ENCODE results near the gene P3H3.
A peak's percentile ranks its signal among the peaks of the same experiment; 100 is the strongest.
"Not testable (repeated sequence)": the region's sequence is repeated elsewhere in the genome, so short reads cannot be mapped to it uniquely, and the experiment has no call there.

Gene P3H3

GRCh38 chr12:6867413-6868210 is 39.4 kb downstream of the P3H3 start, which contains the start of gene TPI1:
TSS of gene TPI1 (plus strand) at chr12:6867531. CDS start at chr12:6867567, 36 bp downstream.
- peak; percentile 94 for DNase-seq (ENCODE audit: low spot score)

GRCh38 chr12:6868211-6869048 is 40.2 kb downstream of the P3H3 start:
- DNase-seq (ENCODE audit: low spot score) = peak; percentile 60

DNA sequence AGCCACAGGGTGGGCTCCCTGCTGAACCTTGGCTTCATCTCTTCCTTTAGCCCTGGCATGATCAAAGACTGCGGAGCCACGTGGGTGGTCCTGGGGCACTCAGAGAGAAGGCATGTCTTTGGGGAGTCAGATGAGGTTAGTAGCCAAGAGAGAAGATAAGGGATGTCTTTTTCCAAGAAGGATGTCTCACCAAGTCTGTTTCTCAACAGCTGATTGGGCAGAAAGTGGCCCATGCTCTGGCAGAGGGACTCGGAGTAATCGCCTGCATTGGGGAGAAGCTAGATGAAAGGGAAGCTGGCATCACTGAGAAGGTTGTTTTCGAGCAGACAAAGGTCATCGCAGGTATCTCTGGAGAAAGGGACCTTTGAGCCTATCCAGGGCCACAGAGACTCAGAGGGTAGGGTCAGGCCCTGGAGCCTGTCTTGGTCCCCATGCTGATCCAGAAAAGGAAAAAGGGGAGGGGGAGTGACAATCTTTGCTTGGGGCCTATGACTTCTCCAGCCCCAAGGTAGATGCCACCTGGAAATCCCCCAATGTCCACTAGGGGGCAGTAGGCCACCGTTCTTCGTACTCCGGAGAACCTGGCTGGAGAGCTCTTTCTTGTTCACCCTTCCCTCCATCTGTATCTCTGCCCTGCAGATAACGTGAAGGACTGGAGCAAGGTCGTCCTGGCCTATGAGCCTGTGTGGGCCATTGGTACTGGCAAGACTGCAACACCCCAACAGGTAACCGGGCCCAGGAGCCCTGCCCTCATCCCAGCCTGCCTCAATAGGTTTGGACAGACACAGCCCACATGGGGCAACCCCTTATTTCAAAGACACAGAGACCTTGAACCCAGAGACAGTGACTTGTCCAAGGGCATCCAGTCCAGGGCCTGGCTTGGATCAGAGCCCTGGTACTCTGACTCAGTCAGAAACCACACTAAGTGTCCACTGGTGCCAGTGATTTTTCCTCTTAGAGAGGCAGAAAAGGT is 41.1 kb downstream of the P3H3 start:
- DNase-seq (ENCODE audit: low spot score) = peak; percentile 92

- DNase-seq (ENCODE audit: low spot score) = not testable (repeated sequence)
Observed at GRCh38 chr12:6870304-6870703, 42.1 kb downstream of the P3H3 start.

DNA sequence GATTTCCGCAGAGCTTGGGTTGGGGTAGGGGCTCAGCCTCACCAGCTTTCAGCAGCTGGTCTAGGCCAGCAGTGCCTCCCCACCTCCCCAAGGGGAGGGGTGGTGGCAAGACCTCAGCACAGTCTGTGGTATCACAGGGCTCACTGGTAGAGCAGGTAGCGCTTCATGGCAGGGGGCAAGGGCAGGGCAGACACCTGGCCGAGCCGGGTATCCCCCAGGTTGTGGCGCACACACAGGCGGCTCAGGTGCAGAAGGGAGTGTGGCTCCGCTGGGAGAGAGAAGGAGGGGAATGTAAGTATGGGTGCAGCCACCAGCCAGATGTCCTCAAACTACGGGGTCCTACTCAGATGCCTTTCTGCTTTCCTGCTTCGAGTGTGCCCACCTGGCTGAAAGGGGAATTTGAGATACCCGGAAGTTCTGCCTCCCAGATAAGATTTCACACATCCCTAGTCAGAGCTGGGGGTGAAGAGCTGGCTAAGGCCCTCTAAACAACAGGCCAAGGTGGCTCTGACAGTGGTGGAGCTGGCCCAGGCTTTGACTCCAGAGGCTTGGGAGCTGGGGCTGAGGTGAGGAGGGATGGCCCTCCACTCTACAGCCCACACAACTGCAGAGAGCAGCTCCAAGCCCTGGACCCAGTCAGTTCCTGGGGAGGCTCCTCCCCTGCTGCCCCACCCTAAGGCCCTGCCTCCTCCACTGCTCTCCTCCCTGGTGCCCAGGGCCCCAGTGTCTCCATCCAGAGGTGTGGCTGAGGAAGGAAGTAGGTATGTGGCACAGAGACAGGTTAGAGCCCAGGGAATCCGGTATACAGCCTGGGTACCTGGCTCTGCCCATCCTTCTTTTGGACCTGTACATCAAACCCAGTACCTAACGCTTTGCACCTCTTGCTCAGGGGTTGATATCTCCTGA is 43.1 kb downstream of the P3H3 start:
- peak; percentile 60 for DNase-seq (ENCODE audit: low spot score)

DNA sequence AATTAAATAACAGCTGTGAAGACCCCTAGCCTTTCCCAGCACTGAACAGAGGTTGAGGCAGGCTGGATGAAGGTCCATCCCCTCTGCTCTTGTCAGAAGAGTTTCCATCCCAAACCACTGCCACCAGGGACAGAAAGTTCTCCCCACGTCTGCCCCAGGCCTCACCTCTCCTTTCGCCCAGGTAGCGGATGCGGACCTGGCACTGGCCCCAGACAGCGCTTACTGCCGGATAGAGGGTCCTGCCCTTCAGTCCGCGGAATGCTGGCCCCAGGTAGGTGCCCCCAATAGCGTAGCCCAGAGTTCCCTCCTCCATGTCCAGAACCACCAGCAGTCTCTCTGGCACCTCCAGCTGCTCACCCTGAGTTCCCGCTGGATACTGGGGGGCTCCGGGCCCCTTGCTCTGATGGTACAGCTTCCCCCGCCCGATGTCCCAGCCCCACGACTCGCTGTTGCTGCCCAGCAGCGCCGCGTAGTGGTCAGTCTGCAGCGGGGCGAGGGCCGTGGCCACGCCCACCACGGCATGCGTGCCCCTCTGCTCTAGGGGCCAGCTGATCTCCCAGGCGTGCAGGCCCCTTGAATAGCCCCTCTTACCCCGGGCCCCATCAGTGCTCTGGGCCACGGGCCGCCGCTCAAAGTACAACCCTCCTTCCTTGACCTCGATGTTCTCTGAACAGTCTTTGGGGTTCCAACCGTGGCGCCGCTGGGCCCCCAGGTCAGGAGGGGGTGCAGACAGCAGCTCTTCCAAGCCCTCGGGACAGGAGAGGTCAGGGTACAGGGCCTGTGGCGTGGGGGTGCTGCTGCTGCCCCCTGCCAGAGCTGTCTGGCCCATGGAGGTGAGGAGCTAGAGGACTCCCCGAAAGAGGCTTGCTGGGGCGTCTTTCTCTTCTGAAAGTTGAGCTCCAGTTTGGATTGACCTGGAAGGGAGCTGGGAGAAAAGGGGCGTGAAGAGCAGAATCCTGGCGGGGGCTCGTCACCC is 44.2 kb downstream of the P3H3 start:
- peak; percentile 98 for DNase-seq (ENCODE audit: low spot score)

DNA sequence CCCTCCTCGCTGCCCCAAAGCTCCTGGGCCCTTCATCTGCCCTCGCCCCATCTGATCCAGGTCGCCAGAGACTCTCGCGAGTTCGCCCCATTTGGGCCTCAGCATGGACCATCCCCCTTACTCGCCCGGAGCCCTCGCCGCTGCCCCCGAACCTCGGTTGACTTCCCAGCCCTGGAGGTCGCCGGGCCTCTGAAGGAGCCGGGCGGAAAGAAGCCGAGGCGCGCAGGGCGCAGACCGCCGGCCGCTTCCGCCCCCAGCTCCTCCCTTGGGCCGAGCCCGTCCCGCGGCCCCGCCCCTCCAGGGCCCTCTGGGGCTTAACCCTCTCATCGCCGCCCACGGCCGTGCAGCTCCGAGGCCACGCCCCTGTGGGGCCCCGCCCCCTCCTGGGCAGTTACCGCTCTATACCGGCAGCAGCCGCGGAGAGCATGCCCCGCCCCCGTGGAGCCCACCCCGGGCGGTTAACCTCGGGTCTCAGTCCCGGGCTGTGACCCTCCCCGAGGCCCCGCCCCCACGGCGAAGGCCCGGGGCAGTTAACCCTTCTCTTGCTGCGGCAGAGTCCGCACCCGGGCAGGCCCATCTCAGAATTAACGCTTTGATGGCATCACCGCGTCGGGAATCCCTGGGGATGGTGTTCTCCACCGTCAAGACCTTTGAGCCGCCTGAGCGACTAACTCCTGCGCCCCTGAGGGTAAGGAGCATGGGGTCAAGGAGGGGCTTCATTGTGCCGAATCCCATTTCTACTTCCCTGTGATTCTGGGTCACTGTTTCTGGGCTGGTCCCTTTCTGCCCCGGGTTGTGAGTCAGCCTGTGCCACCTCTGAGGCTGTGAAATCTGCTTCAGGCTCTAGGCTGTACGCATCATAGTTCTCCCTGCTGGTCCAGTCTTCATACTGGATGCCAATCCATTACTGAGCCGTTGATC is 45.1 kb downstream of the P3H3 start, which contains the start of gene SPSB2:
Gene SPSB2 (minus strand): TSS at position 210 of the 921 bp plus-strand sequence. CDS start 402 bp downstream, outside the sequence.
- peak; percentile 100 for DNase-seq (ENCODE audit: low spot score)

DNA sequence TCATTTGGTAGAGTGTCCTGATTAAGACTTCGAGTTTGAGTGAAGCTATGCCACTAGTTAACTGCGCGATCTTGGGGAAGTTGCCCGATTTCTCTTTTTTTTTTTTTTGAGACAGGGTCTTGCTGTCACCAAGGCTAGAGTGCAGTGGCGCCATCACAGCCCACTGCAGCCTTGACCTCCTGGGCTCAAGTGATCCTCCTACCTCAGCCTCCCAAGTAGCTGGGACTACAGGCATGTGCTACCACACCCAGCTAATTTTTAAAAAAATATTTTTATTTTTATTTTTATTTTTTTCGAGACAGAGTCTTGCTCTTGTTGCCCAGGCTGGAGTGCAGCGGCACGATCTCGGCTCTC is 45.8 kb downstream of the P3H3 start:
- DNase-seq (ENCODE audit: low spot score) = not testable (repeated sequence)

DNA sequence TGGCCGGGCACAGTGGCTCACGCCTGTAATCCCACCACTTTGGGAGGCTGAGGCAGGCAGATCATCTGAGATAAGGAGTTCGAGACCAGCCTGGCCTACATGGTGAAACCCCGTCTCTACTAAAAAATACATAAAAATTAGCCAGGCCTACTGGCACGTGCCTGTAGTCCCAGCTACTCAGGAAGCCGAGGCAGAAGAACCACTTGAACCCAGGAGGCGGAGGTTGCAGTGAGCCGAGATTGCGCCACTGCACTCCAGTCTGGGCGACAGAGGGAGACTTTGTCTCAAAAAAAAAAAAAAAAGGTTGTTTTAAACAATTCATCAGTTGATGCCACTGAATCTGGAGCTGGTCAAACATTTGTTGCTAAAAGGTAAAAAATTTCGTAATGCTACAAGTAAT is 51.6 kb downstream of the P3H3 start:
- not testable (repeated sequence) for DNase-seq (ENCODE audit: low spot score)

GRCh38 chr12:6883252-6883651 is 55.0 kb downstream of the P3H3 start:
- DNase-seq (ENCODE audit: low spot score) = no peak

- no peak for DNase-seq (ENCODE audit: low spot score)
Observed at GRCh38 chr12:6883683-6884082, 55.5 kb downstream of the P3H3 start.

DNA sequence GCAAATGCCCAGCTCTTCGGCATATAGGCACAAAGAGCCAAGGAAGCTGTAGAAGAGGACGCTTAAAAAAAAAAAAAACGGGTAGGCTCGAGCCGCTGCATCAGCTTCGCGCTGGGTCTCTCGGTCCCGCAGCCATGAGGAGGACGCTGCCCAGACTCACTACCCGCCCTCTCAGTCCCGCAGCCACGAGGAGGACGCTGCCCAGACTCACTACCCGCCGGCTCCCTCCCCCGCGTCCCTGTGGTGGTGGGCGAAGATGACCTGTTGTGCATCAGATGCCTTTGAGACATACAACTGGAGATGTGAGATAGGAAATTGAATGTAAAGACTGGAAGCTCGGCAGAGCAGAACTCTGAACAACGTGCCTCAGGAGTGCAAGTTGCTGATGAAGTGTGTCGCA is 56.3 kb downstream of the P3H3 start:
- no peak for DNase-seq (ENCODE audit: low spot score)

DNA sequence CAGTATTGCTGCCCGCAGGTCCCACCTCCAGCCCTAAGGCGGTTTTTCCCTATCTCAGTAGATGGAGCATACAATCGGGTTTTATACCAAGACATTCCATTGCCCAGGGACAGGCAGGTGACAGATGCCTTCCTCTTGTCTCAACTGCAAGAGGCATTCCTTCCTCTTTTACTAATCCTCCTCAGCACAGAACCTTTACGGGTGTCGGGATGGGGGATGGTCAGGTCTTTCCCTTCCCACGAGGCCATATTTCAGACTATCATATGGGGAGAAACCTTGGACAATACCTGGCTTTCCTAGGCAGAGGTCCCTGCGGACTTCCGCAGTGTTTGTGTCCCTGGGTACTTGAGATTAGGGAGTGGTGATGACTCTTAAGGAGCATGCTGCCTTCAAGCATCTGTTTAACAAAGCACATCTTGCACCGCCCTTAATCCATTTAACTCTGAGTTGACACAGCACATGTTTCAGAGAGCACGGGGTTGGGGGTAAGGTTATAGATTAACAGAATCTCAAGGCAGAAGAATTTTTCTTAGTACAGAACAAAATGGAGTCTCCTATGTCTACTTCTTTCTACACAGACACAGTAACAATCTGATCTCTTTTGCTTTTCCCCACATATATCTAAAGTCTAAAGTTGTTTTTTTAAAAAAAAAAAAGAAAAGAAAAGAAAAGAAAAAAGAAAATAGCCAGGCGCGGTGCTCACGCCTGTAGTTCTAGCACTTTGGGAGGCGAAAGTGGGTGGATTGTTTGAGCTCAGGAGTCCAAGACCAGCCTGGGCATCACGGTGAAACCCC is 58.2 kb downstream of the P3H3 start:
- DNase-seq (ENCODE audit: low spot score) = not testable (repeated sequence)

- DNase-seq (ENCODE audit: low spot score) = no peak
Observed at GRCh38 chr12:6887460-6887859, 59.3 kb downstream of the P3H3 start.

DNA sequence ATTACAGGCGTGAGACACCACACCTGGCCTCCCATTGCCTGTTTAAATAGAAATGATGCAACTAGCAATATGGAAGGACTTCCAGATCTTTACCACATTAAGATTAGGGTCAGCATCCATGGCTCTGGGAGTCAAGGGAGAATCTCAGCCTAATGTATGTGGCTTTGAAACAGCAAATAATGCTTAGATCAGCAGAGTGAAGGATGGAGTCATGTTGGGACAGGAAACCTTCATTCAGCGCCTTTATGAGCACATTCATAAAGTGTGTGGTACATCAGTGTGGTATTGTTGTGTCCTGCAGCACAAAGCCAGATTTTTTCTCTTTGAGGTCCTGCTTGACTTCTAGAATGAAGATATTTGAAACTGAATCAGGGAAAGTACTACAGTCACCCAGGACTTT is 60.2 kb downstream of the P3H3 start:
- DNase-seq (ENCODE audit: low spot score) = no peak

DNA sequence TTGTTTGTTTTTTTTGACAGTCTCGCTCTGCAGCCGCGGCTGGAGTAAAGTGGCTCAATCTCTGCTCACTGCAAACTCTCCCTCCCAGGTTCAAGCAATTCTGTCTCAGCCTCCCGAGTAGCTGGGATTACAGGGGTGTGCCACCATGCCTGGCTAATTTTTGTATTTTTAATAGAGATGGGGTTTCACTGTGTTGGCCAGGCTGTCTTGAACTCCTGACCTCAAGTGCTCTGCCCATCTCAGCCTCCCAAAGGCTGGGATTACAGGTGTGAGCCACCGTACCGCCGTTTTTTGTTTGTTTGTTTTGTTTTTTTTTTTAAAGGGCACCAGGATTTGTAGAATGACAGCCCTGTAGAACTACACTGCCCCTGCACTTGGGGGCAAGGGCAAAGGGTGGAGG is 60.6 kb downstream of the P3H3 start:
- not testable (repeated sequence) for DNase-seq (ENCODE audit: low spot score)

Data from ecto neural progenitor cell (in vitro differentiated cells).